GM12878 (cell line): ENCODE data around the gene CCIN. TPM values are rescaled to one million over a fixed set of nuclear protein-coding genes. Genes with fewer than 3 reads are reported as not detected.
A peak's percentile ranks its signal among the peaks of the same experiment; 100 is the strongest.

ENCODE experiments used
- ATAC-seq: fragments of 200-7000 bp; cut with Tn5 transposase; 3 replicates; pipeline ENCODE4 v1.9.1; 2020; ENCODE audit warnings: mild to moderate bottlenecking, moderate library complexity
- BruUV-seq: library from RNA; stranded (reverse); fragments of 400-500 nt; replicated peaks from 2 replicates; lab custom pipeline; 2021; lab: Mats Ljungman, UMichigan
- CTCF ChIA-PET: fragments of 300-600 bp; sonication (Branson Sonifier 250); formaldehyde crosslinking; extraction: SDS; loops from one replicate; lab custom pipeline; 2021; ENCODE audit warnings: inconsistent platforms; lab: Yijun Ruan, JAX
- POLR2A ChIA-PET: fragments of 350-600 bp; formaldehyde crosslinking; extraction: SDS; loops from one replicate; lab custom pipeline; 2021; ENCODE audit warnings: inconsistent platforms; lab: Charles Lee
- RAD21 ChIA-PET: fragments of 300-600 bp; sonication (Branson Sonifier 250); formaldehyde crosslinking; loops from one replicate; lab custom pipeline; 2023; ENCODE audit warnings: antibody characterized with exemption; ENCODE audit not compliant: unreplicated experiment; lab: Charles Lee
- SMC1A ChIA-PET: fragments of 300-600 bp; sonication (Branson Sonifier 250); formaldehyde crosslinking; loops from one replicate; lab custom pipeline; 2023; ENCODE audit not compliant: unreplicated experiment, uncharacterized antibody; lab: Charles Lee
- DNase-seq: peaks from one replicate; pipeline ENCODE4 v3.0.0-alpha.2; 2011; ENCODE audit warnings: low read depth, low spot score
- FAIRE-seq: peaks from 3 replicates; lab custom pipeline; 2011; peaks lifted over from hg19 to GRCh38; lab: Jason Lieb, UNC
- H2AFZ ChIP-seq: 2 replicates; pipeline ENCODE4 v1.6.0; 2011; ENCODE audit warnings: low read depth, low read length, control low read depth; ENCODE audit not compliant: control insufficient read depth
- H3K27ac ChIP-seq: 2 replicates; pipeline ENCODE4 v1.5.1; 2011; ENCODE audit warnings: control low read depth; ENCODE audit not compliant: control insufficient read depth, insufficient read depth
- H3K27me3 ChIP-seq, 2 experiments: replicated peaks in 1 of 2; 2 replicates each; pipeline versions ENCODE4 v1.6.0 to v1.6.1; 2011; ENCODE audit warnings: low read length in 1 of 2; ENCODE audit not compliant: control insufficient read depth in 2 of 2, insufficient read depth in 2 of 2
- H3K36me3 ChIP-seq, 2 experiments: 2 replicates each; pipeline ENCODE4 v1.5.1; 2011; ENCODE audit warnings: low read length in 1 of 2; ENCODE audit not compliant: control insufficient read depth in 2 of 2, insufficient read depth in 2 of 2
- H3K4me1 ChIP-seq: 2 replicates; pipeline ENCODE4 v1.6.1; 2011; ENCODE audit warnings: mild to moderate bottlenecking, low read length, moderate library complexity, mixed read lengths; ENCODE audit not compliant: control insufficient read depth, insufficient read depth
- H3K4me2 ChIP-seq: 2 replicates; pipeline ENCODE4 v1.6.0; 2011; ENCODE audit warnings: control low read depth; ENCODE audit not compliant: control insufficient read depth, insufficient read depth
- H3K4me3 ChIP-seq: fragments of 200-600 bp; sonication (generic); 2 replicates; pipeline ENCODE4 v1.5.1; 2016
- H3K79me2 ChIP-seq: 2 replicates; pipeline ENCODE4 v1.6.0; 2011; ENCODE audit warnings: low read length; ENCODE audit not compliant: control insufficient read depth, insufficient read depth
- H3K9ac ChIP-seq: 2 replicates; pipeline ENCODE4 v1.8.0; 2011; ENCODE audit warnings: low read length, control low read depth, mixed read lengths; ENCODE audit not compliant: control insufficient read depth, insufficient read depth
- H3K9me3 ChIP-seq: replicated peaks from 3 replicates; pipeline ENCODE4 v1.5.1; 2011; ENCODE audit warnings: mild to moderate bottlenecking, low read length; ENCODE audit not compliant: control insufficient read depth, insufficient read depth
- H4K20me1 ChIP-seq: 2 replicates; pipeline ENCODE4 v1.6.0; 2011; ENCODE audit not compliant: control insufficient read depth, insufficient read depth
- BHLHE40 ChIP-seq, 2 experiments: fragments of 450-650 bp in 1 of 2; IDR thresholded peaks; 2 replicates each; pipeline ENCODE4 v1.6.1; 2011 to 2017; ENCODE audit warnings: low read depth in 2 of 2, borderline replicate concordance in 1 of 2, improper control_type of control experiment in 1 of 2, low read length in 1 of 2, mild to moderate bottlenecking in 1 of 2
- EZH2 ChIP-seq: IDR thresholded peaks from 2 replicates; pipeline ENCODE4 v1.6.1; 2012; ENCODE audit warnings: low read depth, mild to moderate bottlenecking, control low read depth, inconsistent platforms, low read length, borderline replicate concordance; ENCODE audit not compliant: control insufficient read depth
- NR2C2 ChIP-seq: IDR thresholded peaks from 2 replicates; pipeline ENCODE4 v1.6.1; 2011; ENCODE audit warnings: borderline replicate concordance, low read depth; ENCODE audit not compliant: control insufficient read depth, insufficient read length
- RAD51 ChIP-seq: fragments of 450-650 bp; IDR thresholded peaks from 2 replicates; pipeline ENCODE4 v1.6.1; 2016; ENCODE audit warnings: moderate library complexity, mild to moderate bottlenecking, inconsistent platforms
- ZNF622 ChIP-seq: fragments of 450-650 bp; IDR thresholded peaks from 2 replicates; pipeline ENCODE4 v1.6.1; 2017; ENCODE audit warnings: mild to moderate bottlenecking, inconsistent platforms
- WGBS: methylation state at CpG from one replicate; pipeline ENCODE4 v1.1.6; 2016; ENCODE audit warnings: low lambda C conversion rate; ENCODE audit not compliant: insufficient replicate concordance, insufficient coverage; ENCODE audit errors: missing lambda C conversion rate; 5-methylcytosine and 5-hydroxymethylcytosine counted together
- in situ Hi-C: fragments of 300-500 bp; cut with MboI; formaldehyde crosslinking; loops from 9 replicates; pipeline ENCODE4 v1.14.3; 2018; ENCODE audit warnings: mixed read lengths
- intact Hi-C: fragments of 100-400 bp; cut with micrococcal nuclease; formaldehyde crosslinking; loops from one replicate; pipeline ENCODE4 v1.14.2; 2022; ENCODE audit not compliant: unreplicated experiment
- polyA plus RNA-seq, 11 experiments: library from polyadenylated mRNA; depleted of rRNA in 4 of 11; unstranded in 6 of 11; stranded (reverse) in 5 of 11; fragments of >200 nt; fragmentation: Nextera tagmentation in 4 of 11; fragmentation: Illumina TruSeq in 1 of 11; extraction: Ambion mirVana in 4 of 11; extraction: Trizol in 1 of 11; gene quantifications; 1 replicate in 1 of 11; 2 replicates in 10 of 11; pipeline versions ENCODE4 v1.2.1 to v1.2.3, GENCODE V29; 2011 to 2016; ENCODE audit warnings: inconsistent platforms in 2 of 11, missing spikeins in 2 of 11, low read depth in 1 of 11
- total RNA-seq, 4 experiments: library from RNA; depleted of rRNA in 3 of 4; stranded (reverse); fragments of >200 nt in 3 of 4; fragmentation: Illumina TruSeq in 1 of 4; extraction: Trizol in 1 of 4; gene quantifications; 2 replicates each; pipeline versions ENCODE4 v1.2.1 to v1.2.3, GENCODE V29; 2013 to 2021

The CCIN gene
- total and polyA plus RNA-seq, 10 of the 15 experiments (the other 5 are each of a cell fraction or from before 2014, with no cell fraction given), result not detected

GRCh38 chr9:36207546-36208012, 38.4 kb downstream of the CCIN start:
- in situ Hi-C loops, result no loop called here
- peaks cover 12% of the 10 kb centered on the region; the same call in 1 of the 2 replicates for H4K20me1 ChIP-seq
- DNase-seq, result no peak
- H3K9ac ChIP-seq, result no peak overlapping the region
- WGBS, result 10% methylated on average over 1 of the region's 1 CpG
- CTCF ChIA-PET, result interaction anchor here (0.7 to 2.4 kb wide), 4 partner anchors 14 to 121 kb away, joined by 3 to 12 read pairs (median 4); partner anchors contain the start of gene CLTA
- BruUV-seq, result no TSS peak
- SMC1A ChIA-PET, result interaction anchor here (1.4 kb wide), 1 partner anchor 8 kb away, joined by 3 read pairs; no protein-coding TSS in a partner anchor
- no peak for ATAC-seq
- H3K9me3 ChIP-seq, result no peaks in the 10 kb centered on the region
- H3K4me1 ChIP-seq, result peaks cover 3% of the 10 kb centered on the region; the same call in 1 of the 2 replicates
- H3K27me3 ChIP-seq, result no peaks in the 10 kb centered on the region
- H3K4me2 ChIP-seq, result no peak overlapping the region
- POLR2A ChIA-PET, result no interaction called here
- peaks cover 26 to 59% of the 10 kb centered on the region in 2 experiments for H3K36me3 ChIP-seq
- FAIRE-seq, result no peak
- intact Hi-C loops, result no loop called here
- no peak overlapping the region for H3K4me3 ChIP-seq
- RAD21 ChIA-PET, result interaction anchor here (0.9 kb wide), 1 partner anchor 17 kb away, joined by 4 read pairs; the partner anchor contains the start of gene CLTA
- no peak for TF ChIP-seq BHLHE40 (IDR thresholded peaks at IDR 0.05; ENCODE audit: borderline replicate concordance in 1 of 2, low read depth in 2 of 2, low read length in 1 of 2)
- TF ChIP-seq ZNF622, result no peak
- no peak for TF ChIP-seq NR2C2
- TF ChIP-seq RAD51, result no peak
- TF ChIP-seq EZH2, result no peak
- no peak overlapping the region for H2AFZ ChIP-seq
- H3K79me2 ChIP-seq, result peaks cover 6% of the 10 kb centered on the region
- H3K27ac ChIP-seq, result peak overlapping the region; percentile 24; the same call in 1 of the 2 replicates
